Loucy (cell line): Measurements from ENCODE around the gene RNASE3.

Experiments
- CTCF ChIP-seq: fragments of 200-600 bp; sonication (generic); conservative IDR thresholded peaks from 2 replicates; pipeline ENCODE4 v1.5.1; 2014; ENCODE audit warnings: mild to moderate bottlenecking, antibody characterized with exemption, low read length
- EZH2phosphoT487 ChIP-seq: fragments of 200-600 bp; IDR thresholded peaks from 2 replicates; pipeline ENCODE4 v1.6.1; 2018; ENCODE audit warnings: antibody characterized with exemption, mild to moderate bottlenecking, moderate library complexity, borderline replicate concordance

GRCh38 chr14:20935303-20935984 is 44.3 kb downstream of the RNASE3 start:
- TF ChIP-seq CTCF (no peak), EZH2phosphoT487 (no peak)
